ENCODE measurements around the gene ATP13A5.

Gene ATP13A5

DNA sequence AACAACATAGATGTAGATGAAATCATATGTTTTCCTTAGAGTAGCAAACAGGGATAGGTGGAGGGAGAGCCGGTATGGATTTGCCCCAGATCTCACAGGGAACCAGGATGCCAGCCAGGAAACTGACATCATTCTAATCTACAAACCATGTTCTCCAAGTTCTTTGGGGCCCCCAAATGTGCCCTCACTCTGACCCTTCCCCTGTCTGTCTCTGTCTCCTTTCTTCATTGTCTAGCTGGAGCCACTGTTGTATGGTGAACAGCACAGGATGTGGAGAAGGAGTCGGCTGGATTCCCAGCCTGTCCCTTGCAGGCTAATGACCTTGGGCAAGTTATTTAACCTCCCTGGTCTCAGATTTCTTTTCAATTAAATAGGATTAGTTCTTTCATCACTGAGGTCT lies 962 bp downstream of the ATP13A5 start:
- Histone ChIP-seq H3K4me1 (ENCODE audit: control insufficient read depth, insufficient read depth, low read length) (no peaks in the 10 kb centered on the region), H3K9me3 (ENCODE audit: control insufficient read depth, low read length) (no peaks in the 10 kb centered on the region), H3K4me3 (ENCODE audit: low read length) (no peak overlapping the region), H3K9ac (ENCODE audit: low read length) (no peak overlapping the region), H3K27me3 (ENCODE audit: control insufficient read depth, insufficient read depth, low read length) (no peaks in the 10 kb centered on the region), H3K36me3 (ENCODE audit: control insufficient read depth, insufficient read depth, low read length) (no peaks in the 10 kb centered on the region)

GRCh38 chr3:193375614-193376013 lies 2.9 kb downstream of the ATP13A5 start:
- H3K27me3 ChIP-seq (ENCODE audit: control insufficient read depth, insufficient read depth, low read length): no peaks in the 10 kb centered on the region
- no peaks in the 10 kb centered on the region for H3K36me3 ChIP-seq (ENCODE audit: control insufficient read depth, insufficient read depth, low read length)
- H3K9ac ChIP-seq (ENCODE audit: low read length): no peak overlapping the region
- no peaks in the 10 kb centered on the region for H3K9me3 ChIP-seq (ENCODE audit: control insufficient read depth, low read length)
- H3K4me1 ChIP-seq (ENCODE audit: control insufficient read depth, insufficient read depth, low read length): no peaks in the 10 kb centered on the region
- H3K4me3 ChIP-seq (ENCODE audit: low read length): no peak overlapping the region

DNA sequence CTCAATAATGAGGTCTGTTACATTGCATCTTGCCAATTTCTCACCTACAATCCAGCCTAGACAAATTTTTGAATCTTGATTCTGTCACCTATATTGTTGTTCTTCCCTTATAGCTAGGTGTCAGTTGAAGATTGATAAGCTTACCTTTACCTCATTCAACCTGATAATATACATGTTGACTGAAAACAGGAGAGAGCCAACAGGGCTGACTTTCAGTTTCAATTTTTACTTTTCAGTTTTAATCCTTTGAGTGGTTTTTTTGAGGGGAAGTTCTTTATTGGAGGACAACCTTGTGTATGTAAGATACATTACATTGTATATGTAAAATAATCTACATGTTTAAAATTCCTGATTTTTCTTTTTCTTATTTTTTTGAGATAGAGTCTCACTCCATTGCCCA lies 5.8 kb downstream of the ATP13A5 start:
- Histone ChIP-seq H3K4me3 (ENCODE audit: low read length) (no peak overlapping the region), H3K27me3 (ENCODE audit: control insufficient read depth, insufficient read depth, low read length) (no peaks in the 10 kb centered on the region), H3K4me1 (ENCODE audit: control insufficient read depth, insufficient read depth, low read length) (no peaks in the 10 kb centered on the region), H3K36me3 (ENCODE audit: control insufficient read depth, insufficient read depth, low read length) (no peaks in the 10 kb centered on the region), H3K9me3 (ENCODE audit: control insufficient read depth, low read length) (no peaks in the 10 kb centered on the region), H3K9ac (ENCODE audit: low read length) (no peak overlapping the region)

DNA sequence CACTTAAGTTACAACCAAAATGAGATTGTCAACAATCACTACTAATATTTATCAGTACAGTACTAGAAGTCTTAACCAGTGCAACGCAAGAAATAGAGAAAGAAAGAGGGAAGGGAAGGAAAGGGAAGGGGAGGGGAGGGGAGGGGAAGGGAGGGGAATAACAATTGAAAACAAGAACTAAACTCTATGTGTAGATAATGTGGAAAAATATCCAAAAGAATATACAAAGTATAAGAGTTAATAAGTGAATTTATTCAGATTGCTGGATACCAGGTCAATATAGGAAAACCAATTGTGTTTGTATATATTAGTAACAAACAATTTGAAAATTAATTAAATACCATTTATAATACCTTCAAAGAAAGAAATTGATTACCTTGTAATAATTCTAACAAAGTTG lies 10.7 kb downstream of the ATP13A5 start:
- no peaks in the 10 kb centered on the region for H3K9me3 ChIP-seq (ENCODE audit: control insufficient read depth, low read length)
- H3K36me3 ChIP-seq (ENCODE audit: control insufficient read depth, insufficient read depth, low read length): no peaks in the 10 kb centered on the region
- H3K27me3 ChIP-seq (ENCODE audit: control insufficient read depth, insufficient read depth, low read length): no peaks in the 10 kb centered on the region
- no peak overlapping the region for H3K9ac ChIP-seq (ENCODE audit: low read length)
- no peaks in the 10 kb centered on the region for H3K4me1 ChIP-seq (ENCODE audit: control insufficient read depth, insufficient read depth, low read length)
- H3K4me3 ChIP-seq (ENCODE audit: low read length): no peak overlapping the region

- no peaks in the 10 kb centered on the region for H3K9me3 ChIP-seq (ENCODE audit: control insufficient read depth, low read length)
- no peaks in the 10 kb centered on the region for H3K4me1 ChIP-seq (ENCODE audit: control insufficient read depth, insufficient read depth, low read length)
- H3K36me3 ChIP-seq (ENCODE audit: control insufficient read depth, insufficient read depth, low read length): no peaks in the 10 kb centered on the region
- H3K9ac ChIP-seq (ENCODE audit: low read length): no peak overlapping the region
- H3K4me3 ChIP-seq (ENCODE audit: low read length): no peak overlapping the region
- no peaks in the 10 kb centered on the region for H3K27me3 ChIP-seq (ENCODE audit: control insufficient read depth, insufficient read depth, low read length)
Measured at GRCh38 chr3:193357291-193357690, 21.3 kb downstream of the ATP13A5 start.

DNA sequence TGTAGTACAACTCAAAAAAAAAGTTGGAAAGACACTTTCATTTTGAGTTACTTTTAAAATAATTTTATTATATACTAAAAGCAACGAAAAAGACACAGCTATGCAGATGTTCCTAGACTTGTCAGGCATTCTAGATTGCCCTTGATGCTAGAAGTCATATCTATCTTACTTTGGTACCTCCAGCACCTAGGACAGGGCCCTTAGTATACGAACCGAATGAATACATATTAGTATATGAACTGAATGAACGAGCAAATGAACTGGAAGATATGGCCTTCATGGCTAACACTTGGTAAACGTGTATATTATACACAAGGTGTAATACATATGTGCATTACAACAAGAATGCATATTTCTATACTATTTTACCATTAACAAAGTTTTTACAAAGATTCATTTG lies 24.1 kb downstream of the ATP13A5 start:
- Histone ChIP-seq H3K4me1 (ENCODE audit: control insufficient read depth, insufficient read depth, low read length) (no peaks in the 10 kb centered on the region), H3K36me3 (ENCODE audit: control insufficient read depth, insufficient read depth, low read length) (no peaks in the 10 kb centered on the region), H3K9me3 (ENCODE audit: control insufficient read depth, low read length) (no peaks in the 10 kb centered on the region)

DNA sequence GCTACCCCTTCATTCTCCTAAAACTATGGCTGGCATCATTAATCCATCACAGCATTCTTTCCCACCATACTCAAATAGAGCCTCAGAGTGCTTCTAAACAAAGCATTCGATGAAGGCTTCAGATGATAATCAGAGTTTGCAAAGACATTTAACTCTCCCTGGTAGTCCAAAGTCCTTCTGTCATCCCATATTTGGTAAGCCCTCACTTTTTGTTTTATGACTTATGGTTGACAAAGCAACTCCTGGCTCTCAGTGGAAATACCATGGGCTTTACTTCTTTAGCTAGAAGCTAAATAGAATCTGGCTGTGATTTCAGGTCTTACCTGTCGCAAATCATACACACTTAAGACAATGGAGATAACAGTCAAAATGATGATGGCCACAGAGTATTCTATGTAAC lies 27.8 kb downstream of the ATP13A5 start:
- Histone ChIP-seq H3K27me3 (ENCODE audit: control insufficient read depth, insufficient read depth, low read length) (no peaks in the 10 kb centered on the region), H3K9me3 (ENCODE audit: control insufficient read depth, low read length) (no peaks in the 10 kb centered on the region), H3K36me3 (ENCODE audit: control insufficient read depth, insufficient read depth, low read length) (no peaks in the 10 kb centered on the region), H3K9ac (ENCODE audit: low read length) (no peak overlapping the region), H3K4me1 (ENCODE audit: control insufficient read depth, insufficient read depth, low read length) (no peaks in the 10 kb centered on the region), H3K4me3 (ENCODE audit: low read length) (no peak overlapping the region)

More for the DNA sequence above, 24.1 kb downstream of the ATP13A5 start:
- no peak overlapping the region for H3K9ac ChIP-seq (ENCODE audit: low read length)
- H3K27me3 ChIP-seq (ENCODE audit: control insufficient read depth, insufficient read depth, low read length): no peaks in the 10 kb centered on the region
- H3K4me3 ChIP-seq (ENCODE audit: low read length): no peak overlapping the region

DNA sequence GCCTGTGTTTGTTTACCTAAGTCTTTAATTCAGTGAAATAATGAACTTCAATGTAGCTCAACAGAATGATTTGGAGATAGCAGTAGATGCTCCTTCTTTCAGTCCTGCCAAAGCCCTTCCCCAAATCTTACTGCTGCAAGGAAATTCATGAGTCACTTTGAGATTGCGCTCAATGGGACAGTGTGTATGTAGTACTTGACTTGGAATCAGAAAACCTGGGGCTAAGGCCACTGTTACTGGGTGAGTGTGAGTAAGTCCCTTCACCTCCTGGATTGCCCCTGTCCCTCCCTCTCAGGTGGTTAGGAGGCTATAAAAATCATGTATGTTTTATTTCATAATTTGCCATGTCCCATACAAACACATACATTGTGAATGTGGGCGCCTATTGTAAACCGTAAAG lies 29.9 kb downstream of the ATP13A5 start:
- Histone ChIP-seq H3K4me1 (ENCODE audit: control insufficient read depth, insufficient read depth, low read length) (no peaks in the 10 kb centered on the region), H3K36me3 (ENCODE audit: control insufficient read depth, insufficient read depth, low read length) (no peaks in the 10 kb centered on the region), H3K4me3 (ENCODE audit: low read length) (no peak overlapping the region), H3K9me3 (ENCODE audit: control insufficient read depth, low read length) (no peaks in the 10 kb centered on the region), H3K27me3 (ENCODE audit: control insufficient read depth, insufficient read depth, low read length) (no peaks in the 10 kb centered on the region), H3K9ac (ENCODE audit: low read length) (no peak overlapping the region)

DNA sequence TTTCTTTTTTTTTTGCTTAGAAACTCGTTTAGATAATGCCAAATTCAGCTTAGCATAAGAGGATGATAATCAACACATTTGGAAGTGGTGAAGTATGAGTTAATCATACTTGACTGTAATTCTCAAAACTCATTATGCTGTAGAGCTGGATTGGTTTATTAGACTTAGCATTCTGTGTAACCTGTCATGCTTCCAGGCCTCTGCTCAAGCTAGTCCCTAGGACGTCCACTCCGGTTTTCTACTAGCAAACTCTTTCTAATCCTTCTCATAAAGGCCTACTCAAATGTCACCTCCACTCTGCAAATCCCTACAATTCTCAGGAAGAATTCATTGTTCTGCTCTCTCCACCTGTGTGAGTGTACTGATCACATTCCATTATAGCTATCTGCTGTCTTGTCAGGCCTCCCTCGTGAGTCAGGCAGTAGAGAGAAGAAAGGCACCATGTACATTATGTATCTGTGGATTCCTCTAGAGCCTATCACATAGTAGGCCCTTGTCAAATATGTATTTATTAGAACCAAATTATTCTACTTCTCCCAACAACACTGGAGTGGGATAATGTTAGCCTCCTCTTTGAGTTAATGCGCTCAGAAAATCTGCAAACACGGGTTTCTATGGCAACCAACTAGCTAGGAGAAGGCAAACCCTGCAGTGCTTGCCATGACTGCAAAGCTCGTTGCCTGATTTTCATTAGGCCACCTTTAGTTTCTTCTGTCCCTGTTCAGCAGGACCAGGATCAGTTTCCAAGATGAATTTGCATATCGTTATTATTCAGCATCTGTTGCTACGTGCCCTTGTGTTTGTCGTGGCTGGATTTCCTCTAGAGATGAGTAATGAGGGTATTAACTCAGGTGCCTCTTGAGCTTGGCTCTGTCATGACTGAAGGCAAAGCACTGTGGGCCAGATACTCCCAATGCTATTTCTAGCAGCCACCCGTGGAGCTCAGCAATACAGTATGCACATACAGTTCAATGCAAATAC lies 30.7 kb downstream of the ATP13A5 start:
- H3K4me1 ChIP-seq (ENCODE audit: control insufficient read depth, insufficient read depth, low read length): no peaks in the 10 kb centered on the region
- no peak overlapping the region for H3K4me3 ChIP-seq (ENCODE audit: low read length)
- H3K36me3 ChIP-seq (ENCODE audit: control insufficient read depth, insufficient read depth, low read length): no peaks in the 10 kb centered on the region
- no peaks in the 10 kb centered on the region for H3K9me3 ChIP-seq (ENCODE audit: control insufficient read depth, low read length)
- no peak overlapping the region for H3K9ac ChIP-seq (ENCODE audit: low read length)
- H3K27me3 ChIP-seq (ENCODE audit: control insufficient read depth, insufficient read depth, low read length): no peaks in the 10 kb centered on the region

DNA sequence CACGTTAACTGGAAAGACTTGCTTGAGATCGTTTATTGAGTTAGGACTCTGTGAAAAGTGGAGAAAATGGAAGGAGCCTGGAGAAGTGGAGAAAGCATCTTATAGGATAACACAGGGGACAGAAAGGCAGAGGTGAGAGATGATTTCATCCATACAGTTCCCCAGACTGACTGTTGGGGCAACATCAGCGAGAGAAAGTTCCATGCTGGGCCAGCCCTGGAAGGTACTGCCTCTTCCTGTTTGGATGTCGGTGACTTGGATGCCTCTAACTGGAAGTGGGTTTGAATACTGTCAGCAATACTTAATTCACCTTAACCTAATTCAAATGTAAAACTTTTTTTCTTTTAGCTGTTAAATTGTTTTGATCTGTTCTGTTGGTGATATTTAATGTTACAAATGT lies 32.3 kb downstream of the ATP13A5 start:
- no peak overlapping the region for H3K4me3 ChIP-seq (ENCODE audit: low read length)
- no peaks in the 10 kb centered on the region for H3K27me3 ChIP-seq (ENCODE audit: control insufficient read depth, insufficient read depth, low read length)
- H3K36me3 ChIP-seq (ENCODE audit: control insufficient read depth, insufficient read depth, low read length): no peaks in the 10 kb centered on the region
- H3K4me1 ChIP-seq (ENCODE audit: control insufficient read depth, insufficient read depth, low read length): no peaks in the 10 kb centered on the region
- no peak overlapping the region for H3K9ac ChIP-seq (ENCODE audit: low read length)
- H3K9me3 ChIP-seq (ENCODE audit: control insufficient read depth, low read length): no peaks in the 10 kb centered on the region

DNA sequence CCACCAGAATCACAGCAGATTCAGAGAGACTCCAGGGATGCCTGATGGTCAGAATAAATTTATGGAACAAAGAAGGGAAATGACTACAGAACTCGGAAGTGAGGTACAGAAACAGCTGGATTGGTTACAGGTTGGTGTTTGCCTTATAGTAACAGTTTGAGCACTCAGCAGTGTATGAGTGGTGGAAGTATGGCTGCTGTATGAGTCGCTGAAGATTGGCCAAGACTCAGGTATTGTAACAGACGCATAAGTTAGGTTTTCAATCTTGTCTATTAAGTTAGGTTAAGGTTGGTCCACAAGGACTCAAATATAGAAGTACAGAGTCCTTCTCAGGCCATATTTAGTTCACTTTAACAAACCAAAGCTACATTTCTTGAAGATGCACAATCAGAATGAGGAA lies 33.1 kb downstream of the ATP13A5 start:
- Histone ChIP-seq H3K4me3 (ENCODE audit: low read length) (no peak overlapping the region), H3K9me3 (ENCODE audit: control insufficient read depth, low read length) (no peaks in the 10 kb centered on the region), H3K36me3 (ENCODE audit: control insufficient read depth, insufficient read depth, low read length) (no peaks in the 10 kb centered on the region), H3K27me3 (ENCODE audit: control insufficient read depth, insufficient read depth, low read length) (no peaks in the 10 kb centered on the region), H3K9ac (ENCODE audit: low read length) (no peak overlapping the region), H3K4me1 (ENCODE audit: control insufficient read depth, insufficient read depth, low read length) (no peaks in the 10 kb centered on the region)

DNA sequence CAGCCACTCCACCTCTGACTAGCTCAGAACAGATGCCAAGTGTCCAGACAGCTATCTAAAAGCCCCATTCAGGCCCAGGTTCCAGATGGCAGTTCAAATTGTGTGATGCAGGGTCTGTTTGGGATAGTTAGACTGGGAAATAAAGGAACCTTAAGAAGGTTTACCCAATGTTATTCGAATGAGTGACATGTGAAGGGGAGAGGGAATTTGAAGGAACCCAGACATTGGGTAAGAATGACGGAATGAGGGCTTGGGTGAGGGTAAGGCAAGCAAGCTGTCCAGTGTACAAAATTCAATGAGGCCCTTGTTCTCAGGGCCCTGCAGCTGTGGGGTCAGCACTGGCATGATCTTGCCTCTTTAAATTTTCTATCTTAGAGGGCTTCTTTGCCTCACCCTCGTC lies 34.1 kb downstream of the ATP13A5 start:
- no peak overlapping the region for H3K4me3 ChIP-seq (ENCODE audit: low read length)
- H3K27me3 ChIP-seq (ENCODE audit: control insufficient read depth, insufficient read depth, low read length): no peaks in the 10 kb centered on the region
- H3K9ac ChIP-seq (ENCODE audit: low read length): no peak overlapping the region
- H3K36me3 ChIP-seq (ENCODE audit: control insufficient read depth, insufficient read depth, low read length): no peaks in the 10 kb centered on the region
- H3K9me3 ChIP-seq (ENCODE audit: control insufficient read depth, low read length): no peaks in the 10 kb centered on the region
- H3K4me1 ChIP-seq (ENCODE audit: control insufficient read depth, insufficient read depth, low read length): no peaks in the 10 kb centered on the region
